Measurements from ENCODE around the gene CNTLN. TPM values are rescaled to one million over a fixed set of nuclear protein-coding genes. Genes with fewer than 3 reads are reported as not detected.

Gene CNTLN
- total RNA-seq, 1 experiment from 2014 or later = 18.3 TPM

DNA sequence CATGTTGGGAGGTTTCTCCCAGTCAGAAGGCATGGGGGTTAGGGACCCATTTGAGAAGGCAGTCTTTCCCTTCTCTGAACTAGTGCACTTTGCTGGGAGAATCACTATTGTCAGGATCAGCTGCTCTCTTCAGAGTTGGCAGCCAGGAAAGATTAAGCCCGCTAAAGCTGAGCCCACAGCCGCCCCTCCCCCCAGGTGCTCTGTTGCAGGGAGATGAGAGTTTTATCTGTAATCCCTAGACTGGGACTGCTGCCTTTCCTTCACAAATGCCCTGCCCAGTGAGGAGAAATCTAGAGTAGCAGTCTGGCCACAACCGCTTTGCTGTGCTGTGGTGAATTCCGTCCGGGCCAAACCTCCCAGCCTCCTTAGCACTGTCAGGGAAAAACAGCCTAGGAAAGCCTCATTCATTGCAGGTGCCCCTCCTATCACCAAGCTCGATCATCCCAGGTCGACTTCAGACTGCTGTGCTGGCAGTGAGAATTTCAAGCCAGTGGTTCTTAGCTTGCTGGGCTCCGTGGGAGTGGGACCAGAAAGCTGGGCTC is 69.8 kb downstream of the CNTLN start:
- no peak overlapping the region for H3K27ac ChIP-seq (ENCODE audit: low read length)
- H2AFZ ChIP-seq (ENCODE audit: low read length) = no peak overlapping the region
- H3K79me2 ChIP-seq (ENCODE audit: low read length) = peaks cover 93% of the 10 kb centered on the region

DNA sequence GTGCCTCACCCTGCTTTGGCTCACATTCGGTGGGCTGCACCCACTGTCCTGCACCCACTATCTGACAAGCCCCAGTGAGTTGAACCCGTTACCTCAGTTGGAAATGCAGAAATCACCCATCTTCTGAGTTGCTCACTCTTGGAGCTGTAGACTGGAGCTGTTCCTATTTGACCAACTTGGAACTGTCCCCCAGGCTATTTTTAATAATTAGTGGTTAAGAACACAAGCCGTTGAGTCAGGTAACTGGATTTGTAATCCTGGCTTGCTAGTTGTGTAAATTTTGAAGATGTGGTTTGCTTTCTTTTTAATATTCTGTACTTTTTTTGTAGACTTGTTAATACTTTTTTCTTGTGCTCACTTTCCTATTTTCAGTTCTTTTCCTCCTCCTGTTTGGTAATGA is 81.2 kb downstream of the CNTLN start:
- H2AFZ ChIP-seq (ENCODE audit: low read length) = no peak overlapping the region
- H3K4me1 ChIP-seq (ENCODE audit: low read length) = peaks cover 36% of the 10 kb centered on the region
- no peaks in the 10 kb centered on the region for H4K20me1 ChIP-seq (ENCODE audit: insufficient read depth, low read depth, low read length)
- H3K4me3 ChIP-seq (ENCODE audit: low read length) = peak overlapping the region; percentile 56; the same call in 1 of the 2 replicates
- no peaks in the 10 kb centered on the region for H3K9me2 ChIP-seq (replicated peaks; ENCODE audit: insufficient read depth, low read length)
- peak; percentile 49 for DNase-seq
- no peaks in the 10 kb centered on the region for H3K36me3 ChIP-seq (ENCODE audit: insufficient read depth, low read length)
- H3K4me2 ChIP-seq (ENCODE audit: low read depth, low read length, poor library complexity, severe bottlenecking) = peak overlapping the region; percentile 75
- peaks cover 45% of the 10 kb centered on the region for H3K79me2 ChIP-seq (ENCODE audit: low read length)
- no peaks in the 10 kb centered on the region for H3K9me3 ChIP-seq (ENCODE audit: low read length)
- peak overlapping the region; percentile 37; the same call in 1 of the 2 replicates for H3K9ac ChIP-seq (ENCODE audit: low read length)
- H3K27ac ChIP-seq (ENCODE audit: low read length) = peak overlapping the region; percentile 96
- no peaks in the 10 kb centered on the region for H3K27me3 ChIP-seq (ENCODE audit: low read length)

More for the DNA sequence above, 69.8 kb downstream of the CNTLN start:
- Histone ChIP-seq H3K27me3 (ENCODE audit: low read length) (no peaks in the 10 kb centered on the region), H3K36me3 (ENCODE audit: insufficient read depth, low read length) (0 out of 2 replicates have a peak, but pooled peaks cover 3% of the 10 kb centered on the region), H3K9me2 (replicated peaks; ENCODE audit: insufficient read depth, low read length) (no peaks in the 10 kb centered on the region), H3K9ac (ENCODE audit: low read length) (no peak overlapping the region), H4K20me1 (ENCODE audit: insufficient read depth, low read depth, low read length) (no peaks in the 10 kb centered on the region), H3K4me1 (ENCODE audit: low read length) (no peaks in the 10 kb centered on the region), H3K9me3 (ENCODE audit: low read length) (no peaks in the 10 kb centered on the region; the same call in 1 of the 2 replicates), H3K4me3 (ENCODE audit: low read length) (no peak overlapping the region), H3K4me2 (ENCODE audit: low read depth, low read length, poor library complexity, severe bottlenecking) (no peak overlapping the region)
- DNase-seq = no peak

DNA sequence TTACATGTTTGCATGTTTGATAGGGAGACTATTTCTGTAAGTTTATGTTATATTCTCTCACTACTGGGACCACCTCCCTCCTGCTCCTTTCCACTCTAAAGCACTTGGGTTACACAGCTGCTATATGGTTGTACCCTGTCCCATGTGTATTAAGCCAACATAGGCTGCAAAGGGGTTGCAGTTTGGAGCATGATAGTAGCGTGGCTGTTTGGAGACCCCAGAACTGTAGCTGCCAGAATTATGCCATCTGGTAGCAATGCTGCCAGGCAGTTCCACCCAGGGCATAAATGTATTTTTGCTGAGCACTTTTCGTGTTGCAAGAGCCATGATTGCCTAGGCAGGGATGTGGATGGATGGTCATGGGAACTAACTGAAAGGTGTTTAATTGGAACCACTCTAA is 81.8 kb downstream of the CNTLN start:
- H3K27ac ChIP-seq (ENCODE audit: low read length) = peak overlapping the region; percentile 96
- H3K79me2 ChIP-seq (ENCODE audit: low read length) = peaks cover 49% of the 10 kb centered on the region
- peak overlapping the region; percentile 57 for H3K9ac ChIP-seq (ENCODE audit: low read length)
- H3K9me2 ChIP-seq (replicated peaks; ENCODE audit: insufficient read depth, low read length) = no peaks in the 10 kb centered on the region
- no peaks in the 10 kb centered on the region for H4K20me1 ChIP-seq (ENCODE audit: insufficient read depth, low read depth, low read length)
- peaks cover 36% of the 10 kb centered on the region for H3K4me1 ChIP-seq (ENCODE audit: low read length)
- H3K36me3 ChIP-seq (ENCODE audit: insufficient read depth, low read length) = no peaks in the 10 kb centered on the region
- H3K9me3 ChIP-seq (ENCODE audit: low read length) = no peaks in the 10 kb centered on the region
- peak overlapping the region; percentile 56 for H3K4me3 ChIP-seq (ENCODE audit: low read length)
- peak; percentile 64 for DNase-seq
- no peak overlapping the region for H2AFZ ChIP-seq (ENCODE audit: low read length)
- H3K4me2 ChIP-seq (ENCODE audit: low read depth, low read length, poor library complexity, severe bottlenecking) = peak overlapping the region; percentile 75
- no peaks in the 10 kb centered on the region for H3K27me3 ChIP-seq (ENCODE audit: low read length)

DNA sequence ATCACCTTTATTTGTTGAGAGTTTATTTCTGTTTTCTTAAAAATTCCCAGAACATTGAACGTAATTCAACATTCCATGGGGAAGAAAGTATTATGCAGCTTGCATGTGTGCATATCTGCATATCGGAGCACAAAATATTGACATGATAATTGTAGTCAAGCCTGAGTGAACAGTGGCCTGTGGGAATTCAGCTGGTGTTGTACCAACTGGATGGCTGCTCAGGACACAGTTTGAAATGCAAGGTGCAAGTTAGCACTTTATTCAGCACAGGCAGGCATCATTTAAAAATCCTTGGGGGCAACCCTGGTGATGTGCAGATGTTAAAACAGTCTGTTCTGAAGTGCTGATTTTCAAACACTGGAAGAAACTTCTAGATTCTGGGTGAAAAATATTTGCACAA is 82.4 kb downstream of the CNTLN start:
- peak overlapping the region; percentile 75 for H3K4me2 ChIP-seq (ENCODE audit: low read depth, low read length, poor library complexity, severe bottlenecking)

DNA sequence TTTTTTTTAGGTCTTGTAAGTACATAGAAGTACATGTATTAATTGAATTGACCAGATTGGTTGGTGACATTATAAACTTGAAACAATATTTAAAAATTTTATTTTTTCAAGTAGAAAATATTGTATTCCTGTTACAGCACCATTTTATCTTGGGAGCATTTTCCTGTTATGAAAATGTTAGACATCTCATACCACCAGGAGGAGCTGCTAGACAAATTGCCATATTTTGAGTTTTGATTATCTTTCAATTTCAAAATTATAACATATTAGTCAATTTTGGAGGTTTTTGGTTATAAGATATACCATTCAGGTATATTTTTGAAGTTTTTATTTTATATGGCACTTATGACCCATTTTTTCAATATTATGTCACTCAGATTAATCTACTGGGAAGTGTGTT is 84.4 kb downstream of the CNTLN start:
- no peak for DNase-seq
- no peak overlapping the region for H2AFZ ChIP-seq (ENCODE audit: low read length)
- H3K4me2 ChIP-seq (ENCODE audit: low read depth, low read length, poor library complexity, severe bottlenecking) = no peak overlapping the region
- H3K4me1 ChIP-seq (ENCODE audit: low read length) = peaks cover 36% of the 10 kb centered on the region
- H3K27ac ChIP-seq (ENCODE audit: low read length) = peak overlapping the region; percentile 96; the same call in 1 of the 2 replicates
- H4K20me1 ChIP-seq (ENCODE audit: insufficient read depth, low read depth, low read length) = no peaks in the 10 kb centered on the region
- H3K9me2 ChIP-seq (replicated peaks; ENCODE audit: insufficient read depth, low read length) = no peaks in the 10 kb centered on the region
- peaks cover 61% of the 10 kb centered on the region for H3K79me2 ChIP-seq (ENCODE audit: low read length)
- H3K36me3 ChIP-seq (ENCODE audit: insufficient read depth, low read length) = no peaks in the 10 kb centered on the region
- no peak overlapping the region for H3K4me3 ChIP-seq (ENCODE audit: low read length)
- H3K9me3 ChIP-seq (ENCODE audit: low read length) = no peaks in the 10 kb centered on the region
- no peaks in the 10 kb centered on the region for H3K27me3 ChIP-seq (ENCODE audit: low read length)
- H3K9ac ChIP-seq (ENCODE audit: low read length) = no peak overlapping the region

More for the DNA sequence above, 82.4 kb downstream of the CNTLN start:
- Histone ChIP-seq H3K4me3 (ENCODE audit: low read length) (peak overlapping the region; percentile 56), H3K9me3 (ENCODE audit: low read length) (no peaks in the 10 kb centered on the region), H3K27ac (ENCODE audit: low read length) (peak overlapping the region; percentile 96), H4K20me1 (ENCODE audit: insufficient read depth, low read depth, low read length) (no peaks in the 10 kb centered on the region), H2AFZ (ENCODE audit: low read length) (no peak overlapping the region), H3K9me2 (replicated peaks; ENCODE audit: insufficient read depth, low read length) (no peaks in the 10 kb centered on the region), H3K9ac (ENCODE audit: low read length) (peak overlapping the region; percentile 57), H3K4me1 (ENCODE audit: low read length) (peaks cover 36% of the 10 kb centered on the region), H3K36me3 (ENCODE audit: insufficient read depth, low read length) (no peaks in the 10 kb centered on the region), H3K79me2 (ENCODE audit: low read length) (peaks cover 54% of the 10 kb centered on the region), H3K27me3 (ENCODE audit: low read length) (no peaks in the 10 kb centered on the region)
- DNase-seq = peak; percentile 81

DNA sequence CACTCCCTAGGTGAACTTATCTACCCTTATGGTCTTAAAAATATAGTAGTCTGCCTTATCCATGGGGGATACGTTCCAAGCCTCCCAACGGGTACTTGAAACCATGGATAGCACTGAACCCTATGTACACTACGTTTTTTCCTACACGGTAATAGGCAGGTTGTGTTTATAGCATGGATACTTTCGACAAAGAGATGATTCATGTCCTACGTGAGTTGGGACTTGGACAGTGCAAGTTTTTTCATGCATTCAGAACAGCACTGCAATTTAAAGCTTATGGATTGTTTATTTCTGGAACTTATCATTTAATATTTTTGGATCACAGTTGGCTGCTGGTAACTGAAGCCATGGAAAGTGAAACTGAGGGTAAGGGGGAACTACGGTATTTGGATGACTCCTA is 88.1 kb downstream of the CNTLN start:
- H3K36me3 ChIP-seq (ENCODE audit: insufficient read depth, low read length) = no peaks in the 10 kb centered on the region; the same call in 1 of the 2 replicates
- H3K4me3 ChIP-seq (ENCODE audit: low read length) = no peak overlapping the region
- no peak overlapping the region for H2AFZ ChIP-seq (ENCODE audit: low read length)
- DNase-seq = no peak
- H3K27ac ChIP-seq (ENCODE audit: low read length) = no peak overlapping the region
- H3K4me1 ChIP-seq (ENCODE audit: low read length) = peaks cover 12% of the 10 kb centered on the region
- H3K9ac ChIP-seq (ENCODE audit: low read length) = no peak overlapping the region
- peaks cover 68% of the 10 kb centered on the region for H3K79me2 ChIP-seq (ENCODE audit: low read length)
- H3K4me2 ChIP-seq (ENCODE audit: low read depth, low read length, poor library complexity, severe bottlenecking) = no peak overlapping the region
- H3K9me3 ChIP-seq (ENCODE audit: low read length) = no peaks in the 10 kb centered on the region
- no peaks in the 10 kb centered on the region for H3K27me3 ChIP-seq (ENCODE audit: low read length)
- no peaks in the 10 kb centered on the region for H3K9me2 ChIP-seq (replicated peaks; ENCODE audit: insufficient read depth, low read length)
- no peaks in the 10 kb centered on the region for H4K20me1 ChIP-seq (ENCODE audit: insufficient read depth, low read depth, low read length)

DNA sequence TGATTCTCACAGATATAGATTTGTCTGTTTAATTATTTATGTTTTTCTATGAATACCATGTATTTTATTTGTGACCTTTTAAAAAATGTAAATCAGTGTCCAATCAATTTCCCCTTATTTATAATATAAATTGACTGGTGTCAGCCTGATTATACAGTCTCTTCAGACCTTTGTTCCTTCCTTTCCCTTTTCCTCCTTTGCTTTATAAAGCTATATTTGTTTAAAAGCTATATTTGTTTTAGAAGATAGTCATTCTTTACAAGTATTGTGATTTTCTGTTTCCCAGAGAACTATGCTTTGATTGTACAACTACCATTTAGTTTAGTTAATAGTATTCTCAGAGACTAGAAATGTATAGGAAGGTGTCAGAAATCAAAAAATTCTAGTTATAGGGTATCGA is 90.6 kb downstream of the CNTLN start:
- Histone ChIP-seq H3K36me3 (ENCODE audit: insufficient read depth, low read length) (no peaks in the 10 kb centered on the region; the same call in 1 of the 2 replicates), H4K20me1 (ENCODE audit: insufficient read depth, low read depth, low read length) (no peaks in the 10 kb centered on the region), H2AFZ (ENCODE audit: low read length) (no peak overlapping the region)

DNA sequence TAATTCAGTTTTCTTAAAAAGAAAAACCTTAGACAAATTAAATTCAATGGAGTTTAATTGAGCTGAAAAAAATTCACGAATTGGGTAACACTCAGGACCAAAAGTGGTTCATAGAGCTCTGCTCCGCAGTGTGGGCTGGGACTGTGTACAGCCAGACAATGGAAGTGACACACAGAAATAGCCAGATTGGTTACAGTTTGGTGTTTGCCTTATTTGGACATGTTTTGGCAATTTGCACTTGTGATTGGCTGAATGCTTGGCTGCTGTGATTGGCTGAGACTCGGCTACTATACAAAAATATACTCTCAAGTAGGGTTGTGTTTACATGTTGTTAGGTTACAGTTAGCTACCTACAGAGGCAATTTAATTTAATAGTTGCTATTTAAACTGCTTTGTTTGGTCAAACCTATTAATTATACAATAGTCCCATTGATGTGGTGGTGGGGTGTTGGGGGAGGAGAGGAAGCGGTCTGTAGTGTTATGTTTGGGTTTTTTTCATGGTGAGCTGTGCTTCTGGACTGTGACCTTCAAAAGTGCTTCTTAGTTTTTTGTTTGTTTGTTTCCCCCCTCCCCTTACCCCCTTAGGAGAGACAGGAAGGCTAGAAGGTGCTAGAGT is 95.2 kb downstream of the CNTLN start:
- no peak overlapping the region for H3K4me3 ChIP-seq (ENCODE audit: low read length)
- 0 out of 2 replicates have a peak, but pooled peaks cover 2% of the 10 kb centered on the region for H3K9me3 ChIP-seq (ENCODE audit: low read length)
- no peak for DNase-seq
- no peaks in the 10 kb centered on the region; the same call in 1 of the 2 replicates for H3K36me3 ChIP-seq (ENCODE audit: insufficient read depth, low read length)
- H3K27ac ChIP-seq (ENCODE audit: low read length) = no peak overlapping the region
- peaks cover 8% of the 10 kb centered on the region for H3K4me1 ChIP-seq (ENCODE audit: low read length)
- H3K4me2 ChIP-seq (ENCODE audit: low read depth, low read length, poor library complexity, severe bottlenecking) = no peak overlapping the region
- no peak overlapping the region for H2AFZ ChIP-seq (ENCODE audit: low read length)
- H3K9me2 ChIP-seq (replicated peaks; ENCODE audit: insufficient read depth, low read length) = no peaks in the 10 kb centered on the region
- H3K27me3 ChIP-seq (ENCODE audit: low read length) = no peaks in the 10 kb centered on the region
- H3K9ac ChIP-seq (ENCODE audit: low read length) = no peak overlapping the region
- no peaks in the 10 kb centered on the region for H4K20me1 ChIP-seq (ENCODE audit: insufficient read depth, low read depth, low read length)
- H3K79me2 ChIP-seq (ENCODE audit: low read length) = peaks cover 61% of the 10 kb centered on the region

More for the DNA sequence above, 90.6 kb downstream of the CNTLN start:
- Histone ChIP-seq H3K9me2 (replicated peaks; ENCODE audit: insufficient read depth, low read length) (no peaks in the 10 kb centered on the region), H3K27ac (ENCODE audit: low read length) (no peak overlapping the region), H3K4me1 (ENCODE audit: low read length) (no peaks in the 10 kb centered on the region), H3K27me3 (ENCODE audit: low read length) (no peaks in the 10 kb centered on the region), H3K9me3 (ENCODE audit: low read length) (0 out of 2 replicates have a peak, but pooled peaks cover 2% of the 10 kb centered on the region), H3K9ac (ENCODE audit: low read length) (no peak overlapping the region), H3K4me2 (ENCODE audit: low read depth, low read length, poor library complexity, severe bottlenecking) (no peak overlapping the region), H3K4me3 (ENCODE audit: low read length) (no peak overlapping the region), H3K79me2 (ENCODE audit: low read length) (peaks cover 66% of the 10 kb centered on the region)
- no peak for DNase-seq
